ENCODE data around the gene CBX5.
"Not testable (repeated sequence)": the region's sequence is repeated elsewhere in the genome, so short reads cannot be mapped to it uniquely, and the experiment has no call there.

CBX5 gene

GRCh38 chr12:54195737-54196347 lies 84.1 kb downstream of the CBX5 start:
- DNase-seq: peak; percentile 36

GRCh38 chr12:54195080-54195736 lies 84.7 kb downstream of the CBX5 start:
- DNase-seq: no peak

- not testable (repeated sequence) for DNase-seq
Observed at GRCh38 chr12:54194611-54195010, 85.3 kb downstream of the CBX5 start.

GRCh38 chr12:54193434-54193833 lies 86.5 kb downstream of the CBX5 start:
- DNase-seq: no peak

- peak; percentile 78 for DNase-seq
Observed at GRCh38 chr12:54191550-54192022, 88.3 kb downstream of the CBX5 start.

GRCh38 chr12:54191126-54191525 lies 88.8 kb downstream of the CBX5 start:
- DNase-seq: no peak

- DNase-seq: no peak
Observed at GRCh38 chr12:54189198-54189539, 90.8 kb downstream of the CBX5 start.

GRCh38 chr12:54187075-54187474 lies 92.8 kb downstream of the CBX5 start:
- no peak for DNase-seq

GRCh38 chr12:54185919-54186318 lies 94.0 kb downstream of the CBX5 start:
- no peak for DNase-seq

GRCh38 chr12:54185297-54185696 lies 94.6 kb downstream of the CBX5 start:
- DNase-seq: not testable (repeated sequence)

- DNase-seq: no peak
Observed at GRCh38 chr12:54184024-54184805, 95.7 kb downstream of the CBX5 start.

- no peak for DNase-seq
Observed at GRCh38 chr12:54182981-54183380, 96.9 kb downstream of the CBX5 start.

- no peak for DNase-seq
Observed at GRCh38 chr12:54182086-54182485, 97.8 kb downstream of the CBX5 start.

Data from NCI-H2227 treated with DMSO at 0.1 percent for 48 hours (cell line).